ENCODE measurements around the gene MRPS23. TPM values are rescaled to one million over a fixed set of nuclear protein-coding genes. Genes with fewer than 3 reads are reported as not detected.

MRPS23 gene
- total and polyA plus RNA-seq, 2 of the 13 experiments (the other 11 are each of a cell fraction or from before 2014, with no cell fraction given): 63.2 to 181 TPM

- TF ChIP-seq YY1 (IDR thresholded peaks at IDR 0.05; ENCODE audit: insufficient read depth, insufficient replicate concordance, low read depth, low read length) (no peak), ZUFSP (CRISPR knock-in tag; IDR thresholded peaks at IDR 0.05; ENCODE audit: borderline replicate concordance) (no peak), MIER2 (CRISPR knock-in tag; IDR thresholded peaks at IDR 0.05) (no peak), ZNF101 (CRISPR knock-in tag; IDR thresholded peaks at IDR 0.05; ENCODE audit: borderline replicate concordance, low read depth) (no peak), ZNF354B (CRISPR knock-in tag; IDR thresholded peaks at IDR 0.05) (no peak), GATAD1 (CRISPR knock-in tag; IDR thresholded peaks at IDR 0.05) (no peak), ZNF816 (CRISPR knock-in tag; IDR thresholded peaks at IDR 0.05; ENCODE audit: borderline replicate concordance) (no peak)
Observed at GRCh38 chr17:57809879-57810278, 40.0 kb downstream of the MRPS23 start (continued).

- H3K9ac ChIP-seq (ENCODE audit: insufficient read depth, low read depth, low read length): no peak overlapping the region
- H3K4me1 ChIP-seq (ENCODE audit: insufficient read depth, low read length): peaks cover 17% of the 10 kb centered on the region
- H4K20me1 ChIP-seq (ENCODE audit: insufficient read depth, low read length): no peaks in the 10 kb centered on the region
- no peaks in the 10 kb centered on the region for H3K79me2 ChIP-seq (ENCODE audit: insufficient read depth, low read length)
- 35% methylated on average over 5 of the region's 5 CpGs for WGBS (ENCODE audit: low lambda C conversion rate)
- no peak overlapping the region for H2AFZ ChIP-seq (ENCODE audit: low read length)
- in situ Hi-C loops (cut with HindIII; ENCODE audit: extremely low pct_ligation_motif_present, low pct_unique_long_range_greater_than_20kb): no loop called here
- POLR2A ChIA-PET: no interaction called here
- no peak overlapping the region for H3K27ac ChIP-seq (ENCODE audit: extremely low read length, insufficient read depth, low read length)
- DNase-seq (ENCODE audit: low spot score): no peak
- H3K9me3 ChIP-seq (ENCODE audit: low read length): no peaks in the 10 kb centered on the region
- no peak overlapping the region for H3K4me3 ChIP-seq (replicated peaks in 1 of 3; ENCODE audit: insufficient read depth in 1 of 3, low read depth in 2 of 3, low read length in 3 of 3)
- peaks cover 5 to 29% of the 10 kb centered on the region in 2 experiments; a peak in 4 of 5 replicates for H3K27me3 ChIP-seq (ENCODE audit: control insufficient read depth in 1 of 2, insufficient read depth in 2 of 2, low read length in 2 of 2)
- CTCF ChIA-PET (ENCODE audit: low intra/inter-chr PET ratio, low total read pairs): no interaction called here
- no peak for ATAC-seq
- BruUV-seq (replicated peaks): no TSS peak
- intact Hi-C loops (cut with micrococcal nuclease; ENCODE audit: unreplicated experiment): no loop called here
- FAIRE-seq: no peak
- TF ChIP-seq ERF (CRISPR knock-in tag; IDR thresholded peaks at IDR 0.05) (no peak), HOXA3 (CRISPR knock-in tag; IDR thresholded peaks at IDR 0.05) (no peak), ZKSCAN5 (CRISPR knock-in tag; IDR thresholded peaks at IDR 0.05) (no peak), NFIC (IDR thresholded peaks at IDR 0.05; ENCODE audit: low read length) (no peak), ZNF589 (CRISPR knock-in tag; conservative IDR thresholded peaks at IDR 0.05) (no peak), ZNF552 (CRISPR knock-in tag; IDR thresholded peaks at IDR 0.05; ENCODE audit: borderline replicate concordance) (no peak)
- no peak overlapping the region for H3K4me2 ChIP-seq (ENCODE audit: low read depth, low read length)
- no peaks in the 10 kb centered on the region for H3K36me3 ChIP-seq (replicated peaks in 1 of 2; ENCODE audit: control insufficient read depth in 1 of 2, insufficient read depth in 2 of 2, low read length in 2 of 2)
Observed at GRCh38 chr17:57808882-57809281, 41.0 kb downstream of the MRPS23 start.

Measured in HepG2 (cell line).